ENCODE results near the gene BARX1. TPM values are rescaled to one million over a fixed set of nuclear protein-coding genes. Genes with fewer than 3 reads are reported as not detected.

The BARX1 gene
- total RNA-seq, 1 experiment from 2014 or later: 8.9 TPM

DNA sequence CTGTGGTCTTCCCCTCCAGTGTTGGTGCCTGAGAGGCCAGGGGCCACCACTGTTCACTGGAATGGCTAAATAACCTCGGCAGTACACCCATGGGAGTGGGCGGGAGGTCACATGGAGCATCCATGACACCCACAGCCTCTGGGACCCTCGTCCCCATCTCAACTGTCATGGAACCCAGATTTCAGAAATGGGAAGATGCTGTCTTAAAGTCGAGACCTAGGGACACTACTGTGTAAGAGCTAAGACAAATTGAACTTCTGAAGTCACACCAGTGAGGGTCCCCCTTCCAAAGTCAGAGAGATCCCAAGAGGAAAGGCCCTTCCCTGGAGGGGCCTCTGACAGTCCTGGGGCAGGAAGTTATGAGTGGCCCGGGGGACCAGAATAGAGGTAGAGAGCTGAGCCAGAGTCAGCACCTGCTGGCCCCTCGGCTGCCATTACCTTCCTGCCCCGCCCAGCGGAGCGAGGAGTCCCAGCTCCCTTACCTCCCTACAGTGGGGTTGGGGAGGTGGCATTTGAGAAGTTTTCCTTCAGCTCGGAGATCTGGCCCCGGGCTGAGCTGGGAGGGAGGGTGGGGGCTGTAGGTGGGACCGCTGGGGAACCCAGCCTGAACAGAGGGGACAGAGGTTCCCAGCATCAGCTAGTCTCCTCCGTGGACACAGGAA lies 7.6 kb downstream of the BARX1 start (continued):
- TF ChIP-seq NR2C2 (CRISPR knock-in tag; IDR thresholded peaks at IDR 0.05): no peak

DNA sequence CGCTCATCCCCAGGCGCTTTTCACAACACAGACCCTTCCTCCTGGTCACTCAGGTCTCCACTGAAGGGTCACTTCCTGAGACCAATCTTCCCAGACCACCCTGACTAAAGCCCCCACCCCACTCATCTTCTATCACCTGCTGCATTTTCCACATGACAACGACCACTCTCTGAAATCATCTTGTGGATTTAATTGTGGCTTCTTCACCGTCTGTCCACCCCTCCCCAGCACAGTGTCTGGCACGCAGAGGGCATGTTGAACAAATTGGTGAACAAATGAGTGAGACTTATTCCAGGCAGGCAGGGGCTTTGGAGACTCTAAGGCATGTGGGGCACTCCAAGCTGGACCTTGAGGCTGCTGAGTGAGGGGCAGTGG lies 8.8 kb downstream of the BARX1 start:
- ChIA-PET POLR2A (interaction anchor here (0.6 kb wide), 1 partner anchor 10 kb away, joined by 3 read pairs; no protein-coding TSS in a partner anchor), CTCF (interaction anchor here (0.7 to 12.9 kb wide), 7 partner anchors 17 to 423 kb away, joined by 3 to 157 read pairs (median 10); no protein-coding TSS in a partner anchor)
- Mint-ChIP-seq H3K4me1 (peaks cover 64% of the 10 kb centered on the region), H3K36me3 (no peaks in the 10 kb centered on the region), H3K4me3 (peak overlapping the region; percentile 69), H3K9me3 (no peaks in the 10 kb centered on the region), H3K27ac (no peak overlapping the region), H3K27me3 (ENCODE audit: low read depth) (peaks cover 99% of the 10 kb centered on the region)
- DNase-seq (ENCODE audit: low spot score) (no peak), ATAC-seq (no peak)
- TF ChIP-seq, protein P1, sequence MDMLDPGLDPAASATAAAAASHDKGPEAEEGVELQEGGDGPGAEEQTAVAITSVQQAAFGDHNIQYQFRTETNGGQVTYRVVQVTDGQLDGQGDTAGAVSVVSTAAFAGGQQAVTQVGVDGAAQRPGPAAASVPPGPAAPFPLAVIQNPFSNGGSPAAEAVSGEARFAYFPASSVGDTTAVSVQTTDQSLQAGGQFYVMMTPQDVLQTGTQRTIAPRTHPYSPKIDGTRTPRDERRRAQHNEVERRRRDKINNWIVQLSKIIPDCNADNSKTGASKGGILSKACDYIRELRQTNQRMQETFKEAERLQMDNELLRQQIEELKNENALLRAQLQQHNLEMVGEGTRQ (CRISPR knock-in tag; IDR thresholded peaks at IDR 0.05): no peak
- TF ChIP-seq ZNF423 (CRISPR knock-in tag; IDR thresholded peaks at IDR 0.05) (no peak), ZNF396 (CRISPR knock-in tag; IDR thresholded peaks at IDR 0.05; ENCODE audit: borderline replicate concordance) (no peak), TP53 (CRISPR knock-in tag; IDR thresholded peaks at IDR 0.05) (no peak), ZNF671 (CRISPR knock-in tag; IDR thresholded peaks at IDR 0.05) (no peak), RELA (CRISPR knock-in tag; IDR thresholded peaks at IDR 0.05; ENCODE audit: borderline replicate concordance) (no peak), GRHL2 (CRISPR knock-in tag; IDR thresholded peaks at IDR 0.05; ENCODE audit: insufficient replicate concordance, severe bottlenecking) (no peak), NFE2L1 (CRISPR knock-in tag; IDR thresholded peaks at IDR 0.05) (no peak)
- TF ChIP-seq, protein P2, sequence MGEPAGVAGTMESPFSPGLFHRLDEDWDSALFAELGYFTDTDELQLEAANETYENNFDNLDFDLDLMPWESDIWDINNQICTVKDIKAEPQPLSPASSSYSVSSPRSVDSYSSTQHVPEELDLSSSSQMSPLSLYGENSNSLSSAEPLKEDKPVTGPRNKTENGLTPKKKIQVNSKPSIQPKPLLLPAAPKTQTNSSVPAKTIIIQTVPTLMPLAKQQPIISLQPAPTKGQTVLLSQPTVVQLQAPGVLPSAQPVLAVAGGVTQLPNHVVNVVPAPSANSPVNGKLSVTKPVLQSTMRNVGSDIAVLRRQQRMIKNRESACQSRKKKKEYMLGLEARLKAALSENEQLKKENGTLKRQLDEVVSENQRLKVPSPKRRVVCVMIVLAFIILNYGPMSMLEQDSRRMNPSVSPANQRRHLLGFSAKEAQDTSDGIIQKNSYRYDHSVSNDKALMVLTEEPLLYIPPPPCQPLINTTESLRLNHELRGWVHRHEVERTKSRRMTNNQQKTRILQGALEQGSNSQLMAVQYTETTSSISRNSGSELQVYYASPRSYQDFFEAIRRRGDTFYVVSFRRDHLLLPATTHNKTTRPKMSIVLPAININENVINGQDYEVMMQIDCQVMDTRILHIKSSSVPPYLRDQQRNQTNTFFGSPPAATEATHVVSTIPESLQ (CRISPR knock-in tag; IDR thresholded peaks at IDR 0.05): no peak
- TF ChIP-seq, protein P3, sequence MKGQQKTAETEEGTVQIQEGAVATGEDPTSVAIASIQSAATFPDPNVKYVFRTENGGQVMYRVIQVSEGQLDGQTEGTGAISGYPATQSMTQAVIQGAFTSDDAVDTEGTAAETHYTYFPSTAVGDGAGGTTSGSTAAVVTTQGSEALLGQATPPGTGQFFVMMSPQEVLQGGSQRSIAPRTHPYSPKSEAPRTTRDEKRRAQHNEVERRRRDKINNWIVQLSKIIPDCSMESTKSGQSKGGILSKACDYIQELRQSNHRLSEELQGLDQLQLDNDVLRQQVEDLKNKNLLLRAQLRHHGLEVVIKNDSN (CRISPR knock-in tag; IDR thresholded peaks at IDR 0.05): no peak

DNA sequence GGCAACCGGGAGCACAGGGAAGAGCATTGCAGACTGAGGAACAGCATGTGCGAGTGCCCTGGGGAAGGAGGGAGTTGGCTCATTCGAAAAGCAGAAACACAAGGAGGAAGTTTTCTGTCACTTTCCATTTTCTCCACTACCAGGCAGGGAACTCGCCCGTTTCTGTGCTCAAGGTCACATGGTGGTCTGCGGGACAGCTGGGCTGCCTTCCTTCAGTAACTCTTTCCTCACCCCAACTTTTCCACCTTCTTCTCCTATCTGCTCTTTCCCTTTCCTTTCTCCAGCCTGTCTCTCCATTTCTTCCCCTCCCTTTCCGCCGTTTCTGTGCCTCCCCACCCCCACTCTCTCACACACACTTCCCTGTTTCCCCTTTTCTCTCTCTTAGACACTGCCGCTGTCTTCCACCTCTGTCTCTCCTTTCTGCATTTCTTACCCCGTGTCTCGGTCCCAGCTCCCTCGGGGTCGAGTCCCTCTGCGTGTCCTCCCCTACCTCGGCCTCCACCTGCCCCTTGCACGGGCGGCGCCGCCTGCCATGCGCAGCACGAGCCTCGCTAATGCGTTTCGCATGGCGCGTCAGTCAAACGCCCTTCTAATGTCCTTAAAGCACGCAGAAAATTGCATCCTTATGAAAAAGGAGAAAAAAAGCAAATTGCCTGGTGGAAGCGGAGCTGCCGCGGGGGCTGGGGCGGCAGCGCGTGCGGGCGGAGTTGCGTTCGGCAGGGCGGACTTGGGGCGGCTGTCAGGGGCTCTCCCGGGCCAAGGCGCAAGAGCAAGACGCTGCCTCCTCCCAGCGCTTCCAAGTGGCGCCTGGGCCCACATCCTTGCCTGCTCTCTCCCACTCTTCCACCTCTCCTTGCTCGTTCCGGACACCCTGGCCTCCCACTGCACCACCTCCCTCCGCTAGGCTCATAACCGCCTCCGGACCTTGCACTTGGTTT lies 9.5 kb downstream of the BARX1 start:
- no peaks in the 10 kb centered on the region for H3K36me3 Mint-ChIP-seq
- CTCF ChIA-PET: interaction anchor here (0.7 to 12.9 kb wide), 6 partner anchors 16 to 422 kb away, joined by 3 to 157 read pairs (median 11); no protein-coding TSS in a partner anchor
- H3K27me3 Mint-ChIP-seq (ENCODE audit: low read depth): peaks cover 99% of the 10 kb centered on the region
- H3K27ac Mint-ChIP-seq: no peak overlapping the region
- no peaks in the 10 kb centered on the region for H3K9me3 Mint-ChIP-seq
- H3K4me1 Mint-ChIP-seq: peaks cover 58% of the 10 kb centered on the region
- DNase-seq (ENCODE audit: low spot score) (no peak), ATAC-seq (no peak; the same call in 1 of the 2 replicates)
- H3K4me3 Mint-ChIP-seq: peak overlapping the region; percentile 69
- POLR2A ChIA-PET: no interaction called here
- TF ChIP-seq TCF7 (CRISPR knock-in tag; IDR thresholded peaks at IDR 0.05; ENCODE audit: low read depth) (no peak), ZNF138 (CRISPR knock-in tag; conservative IDR thresholded peaks at IDR 0.05) (no peak), OVOL2 (CRISPR knock-in tag; IDR thresholded peaks at IDR 0.05; ENCODE audit: borderline replicate concordance) (no peak), SP1 (CRISPR knock-in tag; conservative IDR thresholded peaks at IDR 0.05) (0 out of 2 replicates have a peak, but pooled peaks have one; percentile 31), ZNF396 (CRISPR knock-in tag; IDR thresholded peaks at IDR 0.05; ENCODE audit: borderline replicate concordance) (no peak), ZNF671 (CRISPR knock-in tag; IDR thresholded peaks at IDR 0.05) (no peak), NFATC4 (CRISPR knock-in tag; IDR thresholded peaks at IDR 0.05) (no peak)
- TF ChIP-seq, protein P4, sequence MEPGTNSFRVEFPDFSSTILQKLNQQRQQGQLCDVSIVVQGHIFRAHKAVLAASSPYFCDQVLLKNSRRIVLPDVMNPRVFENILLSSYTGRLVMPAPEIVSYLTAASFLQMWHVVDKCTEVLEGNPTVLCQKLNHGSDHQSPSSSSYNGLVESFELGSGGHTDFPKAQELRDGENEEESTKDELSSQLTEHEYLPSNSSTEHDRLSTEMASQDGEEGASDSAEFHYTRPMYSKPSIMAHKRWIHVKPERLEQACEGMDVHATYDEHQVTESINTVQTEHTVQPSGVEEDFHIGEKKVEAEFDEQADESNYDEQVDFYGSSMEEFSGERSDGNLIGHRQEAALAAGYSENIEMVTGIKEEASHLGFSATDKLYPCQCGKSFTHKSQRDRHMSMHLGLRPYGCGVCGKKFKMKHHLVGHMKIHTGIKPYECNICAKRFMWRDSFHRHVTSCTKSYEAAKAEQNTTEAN (CRISPR knock-in tag; IDR thresholded peaks at IDR 0.05): no peak
- TF ChIP-seq, protein P5, sequence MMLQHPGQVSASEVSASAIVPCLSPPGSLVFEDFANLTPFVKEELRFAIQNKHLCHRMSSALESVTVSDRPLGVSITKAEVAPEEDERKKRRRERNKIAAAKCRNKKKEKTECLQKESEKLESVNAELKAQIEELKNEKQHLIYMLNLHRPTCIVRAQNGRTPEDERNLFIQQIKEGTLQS (CRISPR knock-in tag; conservative IDR thresholded peaks at IDR 0.05): no peak
- TF ChIP-seq, protein P6, sequence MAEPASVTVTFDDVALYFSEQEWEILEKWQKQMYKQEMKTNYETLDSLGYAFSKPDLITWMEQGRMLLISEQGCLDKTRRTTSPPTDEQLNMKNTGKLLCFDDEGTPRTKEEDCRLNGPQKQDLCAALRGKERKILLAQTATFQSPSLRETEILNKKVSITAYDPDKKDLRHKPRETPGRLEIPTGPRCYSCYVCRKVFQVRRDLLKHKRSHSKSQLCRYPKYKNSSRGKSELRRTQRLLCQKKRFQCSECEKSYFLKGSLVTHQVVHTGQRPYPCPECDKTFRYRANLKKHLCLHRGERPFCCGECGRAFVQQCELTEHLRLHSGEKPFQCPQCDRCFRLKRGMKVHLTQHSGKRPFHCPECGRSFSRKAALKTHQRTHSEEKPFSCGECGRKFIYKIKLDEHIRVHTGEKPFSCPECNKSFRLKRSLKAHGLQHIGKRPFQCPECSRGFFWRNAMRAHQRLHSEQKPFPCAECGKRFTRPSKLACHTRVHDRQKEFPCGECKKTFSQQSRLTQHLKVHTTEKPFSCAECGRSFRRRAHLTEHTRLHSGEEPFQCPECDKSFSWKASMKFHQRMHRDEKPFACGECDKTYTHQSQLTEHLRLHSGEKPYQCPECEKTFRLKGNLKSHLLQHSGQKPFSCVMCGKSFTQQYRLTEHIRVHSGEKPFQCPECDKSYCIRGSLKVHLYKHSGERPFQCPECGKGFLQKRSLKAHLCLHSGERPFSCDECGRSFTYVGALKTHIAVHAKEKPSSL (CRISPR knock-in tag; conservative IDR thresholded peaks at IDR 0.05): no peak
- TF ChIP-seq, protein P7, sequence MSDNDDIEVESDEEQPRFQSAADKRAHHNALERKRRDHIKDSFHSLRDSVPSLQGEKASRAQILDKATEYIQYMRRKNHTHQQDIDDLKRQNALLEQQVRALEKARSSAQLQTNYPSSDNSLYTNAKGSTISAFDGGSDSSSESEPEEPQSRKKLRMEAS (CRISPR knock-in tag; IDR thresholded peaks at IDR 0.05): 0 out of 2 replicates have a peak, but pooled peaks have one; percentile 56
- TF ChIP-seq, protein P8, sequence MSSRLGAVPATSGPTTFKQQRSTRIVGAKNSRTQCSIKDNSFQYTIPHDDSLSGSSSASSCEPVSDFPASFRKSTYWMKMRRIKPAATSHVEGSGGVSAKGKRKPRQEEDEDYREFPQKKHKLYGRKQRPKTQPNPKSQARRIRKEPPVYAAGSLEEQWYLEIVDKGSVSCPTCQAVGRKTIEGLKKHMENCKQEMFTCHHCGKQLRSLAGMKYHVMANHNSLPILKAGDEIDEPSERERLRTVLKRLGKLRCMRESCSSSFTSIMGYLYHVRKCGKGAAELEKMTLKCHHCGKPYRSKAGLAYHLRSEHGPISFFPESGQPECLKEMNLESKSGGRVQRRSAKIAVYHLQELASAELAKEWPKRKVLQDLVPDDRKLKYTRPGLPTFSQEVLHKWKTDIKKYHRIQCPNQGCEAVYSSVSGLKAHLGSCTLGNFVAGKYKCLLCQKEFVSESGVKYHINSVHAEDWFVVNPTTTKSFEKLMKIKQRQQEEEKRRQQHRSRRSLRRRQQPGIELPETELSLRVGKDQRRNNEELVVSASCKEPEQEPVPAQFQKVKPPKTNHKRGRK (CRISPR knock-in tag; IDR thresholded peaks at IDR 0.05; ENCODE audit: borderline replicate concordance): peak; percentile 40; the same call in 1 of the 2 replicates

All from WTC11 (cell line).